Colon (tissue), 2 donors: ENCODE data around the gene KCNQ1.

Source experiments
- FAIRE-seq: peaks from 2 replicates; lab custom pipeline; 2012; peaks lifted over from hg19 to GRCh38; lab: Jason Lieb, UNC
- donor health status: control.
- donor health status: control.

KCNQ1 gene

DNA sequence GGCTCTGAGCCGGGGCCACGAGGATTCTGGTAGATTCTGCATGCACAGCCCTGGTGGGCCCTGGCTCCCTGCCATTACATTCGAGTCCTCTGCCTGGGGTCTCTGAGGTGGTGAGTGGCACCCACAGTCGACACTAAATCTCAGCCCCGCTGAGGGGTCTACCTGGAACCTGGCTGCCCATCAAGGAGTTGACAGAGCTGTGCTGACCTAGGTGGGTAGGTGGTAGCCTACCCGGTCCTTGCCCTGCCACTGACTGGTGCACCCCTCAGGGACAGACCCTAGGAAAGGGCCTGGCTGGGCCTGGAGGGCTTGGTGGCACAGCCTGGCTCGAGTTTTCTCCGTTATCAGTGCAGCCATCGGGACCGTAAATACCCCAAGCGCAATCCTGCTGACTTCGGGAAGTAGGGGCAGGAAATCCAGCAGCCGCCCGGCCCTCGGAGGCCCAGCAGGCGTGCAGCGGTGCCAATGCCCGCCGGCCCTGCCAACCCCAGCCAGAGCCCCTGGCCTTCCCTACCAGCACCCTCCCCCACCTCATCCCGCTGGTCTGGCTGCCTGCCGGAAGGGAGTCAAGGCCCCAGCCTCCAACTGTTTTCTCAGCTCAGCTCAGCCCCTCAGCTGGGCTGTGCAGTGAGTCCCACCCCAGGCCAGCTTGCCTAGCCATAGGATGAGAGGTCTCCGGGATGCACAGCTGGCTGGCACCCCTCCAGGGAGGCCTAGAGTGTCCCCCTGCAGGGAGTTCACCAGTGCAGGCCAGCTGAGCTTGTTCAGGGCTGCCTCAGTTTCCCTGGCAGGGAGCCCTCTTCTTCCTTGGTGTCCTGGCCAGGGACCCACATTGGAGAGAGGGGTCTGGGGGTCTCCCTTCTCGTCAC lies 335.4 kb downstream of the KCNQ1 start:
- FAIRE-seq, result no peak

GRCh38 chr11:2780850-2781407 lies 336.1 kb downstream of the KCNQ1 start:
- FAIRE-seq, result no peak

- no peak for FAIRE-seq
Measured at GRCh38 chr11:2781408-2782274, 336.8 kb downstream of the KCNQ1 start.

DNA sequence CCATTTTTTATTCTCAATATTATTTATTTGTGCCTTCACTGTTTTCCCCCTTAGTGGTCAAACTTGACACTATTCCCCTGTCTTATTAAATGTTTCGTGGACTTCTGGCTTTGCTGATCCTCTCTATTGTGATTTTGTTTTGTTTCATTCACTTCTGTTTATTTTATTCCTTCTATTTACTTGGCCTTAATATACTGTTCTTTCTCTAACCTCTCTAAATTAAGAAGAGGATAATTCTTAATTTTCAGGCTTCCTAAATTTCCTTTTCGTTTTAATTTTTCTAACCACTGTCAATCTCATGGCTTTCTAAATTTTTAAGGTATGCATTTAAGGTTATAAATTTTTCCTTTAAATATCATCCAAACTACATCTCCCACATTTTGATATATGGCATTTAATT lies 338.0 kb downstream of the KCNQ1 start:
- FAIRE-seq, result peak; percentile 18

- no peak for FAIRE-seq
Measured at GRCh38 chr11:2783536-2784082, 338.8 kb downstream of the KCNQ1 start.

GRCh38 chr11:2787816-2788167 lies 343.0 kb downstream of the KCNQ1 start:
- no peak for FAIRE-seq

DNA sequence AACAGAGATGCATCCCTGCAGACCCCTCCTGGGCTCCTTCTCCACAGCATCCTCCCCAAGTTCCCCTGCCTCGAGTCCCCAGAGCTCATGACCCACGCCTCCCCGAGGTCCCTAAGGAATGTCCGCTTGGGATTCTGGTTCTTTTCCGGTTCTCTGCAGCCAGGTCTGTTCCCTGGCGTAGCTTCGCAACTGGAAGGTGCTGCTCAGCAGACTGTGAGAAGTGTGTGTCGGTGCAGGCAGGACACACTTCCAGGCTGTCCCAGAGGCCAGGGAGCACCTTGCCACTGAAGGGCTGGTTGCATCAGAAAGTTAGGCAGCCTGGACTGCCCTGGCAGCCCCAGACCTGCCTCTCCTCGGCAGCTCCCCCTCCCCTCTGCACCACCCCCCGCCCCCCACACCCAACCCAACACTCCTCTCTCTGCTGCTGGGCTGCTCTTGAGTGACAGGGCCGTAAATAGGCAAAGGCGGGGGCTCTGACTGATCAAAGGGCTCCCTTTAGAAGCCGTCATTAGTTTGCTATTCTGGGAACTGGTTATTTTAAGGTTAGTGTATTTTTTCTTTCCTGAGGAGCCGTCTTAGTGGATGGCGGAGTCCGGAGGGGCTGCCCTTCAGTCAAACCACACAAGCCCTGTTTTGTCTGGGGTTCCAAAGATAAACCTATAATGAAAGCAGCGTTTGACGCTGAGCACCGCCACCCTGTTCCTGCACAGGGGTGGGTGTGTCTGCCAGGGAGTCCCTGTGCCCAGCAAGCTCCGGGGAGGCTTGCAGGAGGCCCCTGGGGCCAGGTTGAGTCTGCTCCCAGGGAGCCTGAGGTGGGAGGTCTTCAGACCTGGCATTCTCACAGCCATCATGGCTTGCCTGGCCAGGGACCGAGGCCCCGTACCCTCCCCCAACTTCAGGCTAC lies 343.6 kb downstream of the KCNQ1 start:
- no peak for FAIRE-seq

GRCh38 chr11:2789331-2789730 lies 344.5 kb downstream of the KCNQ1 start:
- no peak for FAIRE-seq

DNA sequence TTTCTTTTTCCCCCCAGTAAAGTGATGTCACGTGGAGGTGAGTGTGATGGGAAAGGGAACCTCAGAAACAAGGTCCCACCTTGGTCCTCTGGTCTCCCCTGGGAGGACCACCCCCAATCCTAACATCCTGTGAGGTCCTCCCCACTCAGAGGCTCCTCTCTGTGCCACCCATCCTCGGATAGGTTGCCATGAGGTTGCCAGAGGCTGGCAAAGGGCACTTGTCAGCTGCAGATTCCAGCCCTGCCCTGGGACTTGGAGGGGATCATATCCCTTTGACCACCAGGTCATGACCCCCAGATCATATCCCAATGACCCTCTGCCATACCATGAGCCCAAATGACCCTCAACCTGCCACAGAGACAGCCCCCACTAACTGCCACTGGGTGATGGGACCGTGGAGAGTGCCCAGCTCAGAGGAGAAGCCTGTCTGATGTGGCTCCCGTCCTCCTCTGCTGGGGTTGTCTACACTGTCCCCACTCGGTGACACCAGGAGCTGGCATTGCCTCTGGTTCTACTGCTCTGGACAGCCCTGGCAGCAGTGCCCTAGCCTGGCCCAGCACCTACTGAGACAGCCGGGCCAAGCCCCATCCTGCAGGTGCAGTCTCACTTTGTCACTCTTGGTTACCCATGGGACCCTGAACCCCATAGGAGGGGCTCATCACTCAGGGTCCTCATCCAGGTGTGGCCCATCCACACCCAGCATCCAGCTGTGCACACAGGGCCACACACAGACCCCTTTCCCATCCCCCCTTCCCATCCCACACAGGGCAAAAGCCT lies 345.2 kb downstream of the KCNQ1 start:
- FAIRE-seq, result no peak

DNA sequence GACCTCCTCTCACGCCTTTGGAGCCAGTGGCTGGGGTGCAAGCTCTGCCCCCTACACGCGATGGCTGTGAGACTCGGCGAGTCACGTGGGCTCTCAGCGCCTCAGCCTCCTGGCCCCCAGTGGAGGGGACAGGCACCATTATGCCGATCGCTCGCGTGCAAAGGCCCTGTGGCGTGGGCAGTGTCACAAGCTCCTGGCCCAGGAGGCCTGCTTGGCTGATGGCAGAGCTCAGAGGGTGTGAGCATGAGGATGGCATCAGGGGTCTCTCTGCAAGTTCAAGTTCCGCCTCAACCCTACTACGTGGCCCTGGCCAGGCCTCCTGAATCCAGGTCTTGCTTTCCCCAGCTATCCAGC lies 345.7 kb downstream of the KCNQ1 start:
- FAIRE-seq, result no peak

DNA sequence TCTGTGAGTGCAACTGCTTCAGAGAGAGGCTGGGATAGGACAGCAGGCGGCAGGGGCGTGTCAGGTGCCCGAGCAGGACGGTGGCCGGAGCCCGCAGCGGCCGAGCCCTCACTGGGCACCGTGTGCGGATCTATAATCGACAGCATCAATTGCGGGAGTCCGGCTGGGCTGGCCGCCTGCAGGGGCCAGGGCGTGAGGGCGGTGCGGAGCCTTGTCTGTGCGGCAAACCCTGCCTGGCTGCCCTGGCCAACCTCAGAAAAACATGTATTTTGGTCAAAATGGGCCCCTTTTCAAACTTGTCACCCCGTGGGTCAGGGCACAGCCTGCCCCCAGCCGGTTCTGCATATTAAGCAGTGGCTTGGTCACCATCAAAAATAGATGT lies 346.3 kb downstream of the KCNQ1 start:
- no peak for FAIRE-seq

DNA sequence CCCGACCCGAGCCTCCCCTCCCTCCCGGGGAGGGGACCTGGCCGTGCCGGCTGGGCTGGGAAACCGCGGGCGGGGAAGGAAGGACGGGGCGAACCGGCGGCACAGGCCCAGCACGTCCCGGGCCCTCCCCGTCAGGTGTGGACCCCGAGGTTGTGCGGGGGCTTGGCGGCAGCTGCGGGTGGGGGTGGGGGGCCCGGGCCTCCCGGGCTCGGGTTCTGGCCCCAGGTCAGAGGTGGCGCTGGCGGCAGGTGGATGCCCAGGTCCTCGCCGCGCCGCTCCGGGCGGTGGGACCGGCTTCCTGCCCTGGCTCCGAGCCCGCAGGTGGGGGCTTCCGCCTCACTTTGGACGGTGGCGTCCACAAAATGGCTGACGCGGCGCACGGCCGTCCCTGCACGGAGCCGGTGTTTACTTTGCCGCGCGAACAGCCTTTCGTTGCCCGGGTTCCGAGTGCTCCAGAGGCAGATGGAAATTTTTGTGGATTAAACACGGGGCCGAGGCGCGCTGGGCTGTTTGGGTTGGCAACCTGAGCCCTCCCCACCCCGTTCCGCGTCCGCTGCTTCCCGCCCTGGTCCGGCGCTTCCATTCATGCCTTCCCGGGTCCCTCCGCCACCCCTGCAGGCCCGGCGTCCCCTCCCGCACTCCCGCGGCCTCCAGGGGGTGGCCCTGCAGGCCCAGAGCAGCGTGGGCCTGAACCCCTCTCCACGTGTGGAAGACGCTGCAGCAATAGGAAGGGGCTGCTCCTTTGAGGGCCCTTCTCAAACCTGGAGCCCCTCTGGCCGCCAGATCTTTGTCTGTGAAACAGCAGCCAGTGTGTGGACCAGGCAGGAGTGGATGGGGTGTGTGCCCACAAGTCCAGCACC lies 346.9 kb downstream of the KCNQ1 start:
- no peak for FAIRE-seq

- no peak for FAIRE-seq
Measured at GRCh38 chr11:2792381-2793250, 347.8 kb downstream of the KCNQ1 start.

GRCh38 chr11:2793701-2794045 lies 348.9 kb downstream of the KCNQ1 start:
- no peak for FAIRE-seq

- no peak for FAIRE-seq
Measured at GRCh38 chr11:2794046-2794967, 349.5 kb downstream of the KCNQ1 start.

DNA sequence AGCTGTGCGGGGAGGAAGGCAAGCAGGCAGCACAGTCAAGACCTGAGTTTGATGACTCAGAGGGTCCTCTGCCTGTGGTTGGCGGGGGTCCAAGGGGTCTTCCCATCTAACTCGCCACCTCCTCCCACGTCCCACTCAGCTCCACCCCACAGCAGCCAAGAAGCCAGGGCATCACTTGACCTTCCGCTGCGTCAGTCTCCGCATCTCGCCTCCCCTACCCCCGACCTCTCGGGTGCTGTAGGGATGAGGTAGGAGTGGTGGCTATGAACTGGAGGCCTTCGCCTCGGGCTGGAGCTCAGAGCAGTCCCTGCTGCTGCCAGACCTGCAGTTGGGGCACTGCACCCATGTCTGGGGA lies 350.1 kb downstream of the KCNQ1 start:
- FAIRE-seq, result no peak

GRCh38 chr11:2795491-2795991 lies 350.7 kb downstream of the KCNQ1 start:
- FAIRE-seq, result no peak

DNA sequence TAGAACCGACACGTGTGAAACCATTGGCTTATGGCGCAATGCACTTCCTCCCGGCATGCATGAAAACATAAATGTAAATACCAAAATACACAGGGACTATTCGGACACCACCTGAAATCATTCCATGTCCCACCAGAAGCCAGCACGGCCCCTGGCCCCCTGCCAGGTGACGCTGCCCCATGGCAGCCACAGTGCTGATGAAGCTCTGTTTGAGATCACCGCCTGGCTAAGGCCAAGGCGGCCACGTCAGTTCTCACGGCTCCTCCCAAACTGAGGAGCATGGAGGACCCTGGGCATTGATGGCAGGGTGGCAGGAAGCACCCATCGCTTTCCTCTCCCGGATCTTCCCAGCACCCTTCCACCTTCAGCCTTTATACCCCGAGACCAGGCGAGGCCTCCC lies 351.3 kb downstream of the KCNQ1 start:
- FAIRE-seq, result no peak
